C4-2B (cell line): ENCODE data around the gene SH3GL3.

ENCODE experiments used
- H3K27ac ChIP-seq: fragments of 450-650 bp; 2 replicates; pipeline ENCODE4 v1.5.1; 2017
- ZFX ChIP-seq: fragments of 450-650 bp; IDR thresholded peaks from 2 replicates; pipeline ENCODE4 v1.6.1; 2017
- TF ChIP-seq, protein P1 (sequence below): fragments of 450-650 bp; conservative IDR thresholded peaks from 2 replicates; pipeline ENCODE4 v1.5.1; 2017; ENCODE audit warnings: mild to moderate bottlenecking

Gene SH3GL3

DNA sequence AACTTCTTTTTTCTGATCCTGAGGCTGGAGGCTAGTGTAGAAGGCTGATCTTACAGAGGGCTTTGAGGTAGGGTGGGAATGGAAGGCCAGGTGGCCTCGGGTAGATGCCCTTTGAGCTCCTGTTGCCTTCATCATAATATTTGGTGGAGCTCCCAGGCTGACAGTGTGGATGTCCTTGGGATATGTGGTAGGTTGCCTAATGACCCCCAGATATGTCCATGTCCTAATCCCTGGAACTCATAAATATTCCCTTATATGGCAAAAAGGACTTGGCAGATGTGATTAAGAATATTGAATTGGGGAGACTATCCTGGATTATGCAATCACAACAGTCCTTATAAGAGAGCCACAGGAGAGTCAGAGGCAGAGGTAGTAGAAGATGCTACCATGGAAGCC lies 212.3 kb downstream of the SH3GL3 start:
- TF ChIP-seq ZFX = no peak
- TF ChIP-seq, protein P1, sequence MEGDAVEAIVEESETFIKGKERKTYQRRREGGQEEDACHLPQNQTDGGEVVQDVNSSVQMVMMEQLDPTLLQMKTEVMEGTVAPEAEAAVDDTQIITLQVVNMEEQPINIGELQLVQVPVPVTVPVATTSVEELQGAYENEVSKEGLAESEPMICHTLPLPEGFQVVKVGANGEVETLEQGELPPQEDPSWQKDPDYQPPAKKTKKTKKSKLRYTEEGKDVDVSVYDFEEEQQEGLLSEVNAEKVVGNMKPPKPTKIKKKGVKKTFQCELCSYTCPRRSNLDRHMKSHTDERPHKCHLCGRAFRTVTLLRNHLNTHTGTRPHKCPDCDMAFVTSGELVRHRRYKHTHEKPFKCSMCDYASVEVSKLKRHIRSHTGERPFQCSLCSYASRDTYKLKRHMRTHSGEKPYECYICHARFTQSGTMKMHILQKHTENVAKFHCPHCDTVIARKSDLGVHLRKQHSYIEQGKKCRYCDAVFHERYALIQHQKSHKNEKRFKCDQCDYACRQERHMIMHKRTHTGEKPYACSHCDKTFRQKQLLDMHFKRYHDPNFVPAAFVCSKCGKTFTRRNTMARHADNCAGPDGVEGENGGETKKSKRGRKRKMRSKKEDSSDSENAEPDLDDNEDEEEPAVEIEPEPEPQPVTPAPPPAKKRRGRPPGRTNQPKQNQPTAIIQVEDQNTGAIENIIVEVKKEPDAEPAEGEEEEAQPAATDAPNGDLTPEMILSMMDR = no peak
- H3K27ac ChIP-seq = peak overlapping the region; percentile 54; the same call in 1 of the 2 replicates

DNA sequence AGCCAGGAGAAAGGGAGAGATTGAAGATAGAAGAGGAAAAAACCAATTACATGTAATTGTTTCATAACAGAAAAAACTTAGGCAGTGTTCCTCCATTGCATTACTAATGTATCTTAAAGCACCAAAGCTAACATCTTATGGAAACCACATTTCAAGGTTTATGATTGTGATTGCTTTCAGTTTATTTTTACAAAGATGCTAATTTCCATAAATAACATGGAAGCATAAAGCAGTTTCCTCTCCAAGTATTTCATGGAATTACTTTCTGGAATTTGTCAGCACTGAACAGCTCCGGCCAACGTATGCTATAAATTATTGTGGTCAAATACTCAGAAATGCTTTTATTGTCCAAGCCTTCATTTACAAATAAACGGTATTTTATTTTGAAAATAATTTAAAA lies 218.3 kb downstream of the SH3GL3 start:
- H3K27ac ChIP-seq = no peak overlapping the region
- TF ChIP-seq, protein P1 = no peak
- TF ChIP-seq ZFX = no peak
